RCC 7860 (cell line): Measurements from ENCODE around the gene ANKRD45.
"Not testable (repeated sequence)": the region's sequence is repeated elsewhere in the genome, so short reads cannot be mapped to it uniquely, and the experiment has no call there.

ENCODE experiments used
- DNase-seq: peaks from one replicate; pipeline ENCODE4 v3.0.0-alpha.2; 2015; ENCODE audit warnings: low spot score
- FAIRE-seq: peaks from 2 replicates; lab custom pipeline; 2012; peaks lifted over from hg19 to GRCh38; lab: Jason Lieb, UNC

The ANKRD45 gene

GRCh38 chr1:173646656-173647055 lies 23.0 kb downstream of the ANKRD45 start:
- FAIRE-seq, result no peak
- no peak for DNase-seq

- DNase-seq, FAIRE-seq: not testable (repeated sequence)
These were observed 27.1 kb downstream of the ANKRD45 start for GRCh38 chr1:173642450-173643139.

GRCh38 chr1:173639102-173639501 lies 30.5 kb downstream of the ANKRD45 start:
- FAIRE-seq, result no peak

GRCh38 chr1:173638043-173639021 lies 31.3 kb downstream of the ANKRD45 start:
- no peak for FAIRE-seq
- no peak for DNase-seq

More at GRCh38 chr1:173639102-173639501, 30.5 kb downstream of the ANKRD45 start:
- no peak for DNase-seq

- DNase-seq, FAIRE-seq: not testable (repeated sequence)
These were observed 32.2 kb downstream of the ANKRD45 start for GRCh38 chr1:173637236-173638042.

- DNase-seq (no peak), FAIRE-seq (no peak)
These were observed 34.5 kb downstream of the ANKRD45 start, which contains the start of gene TEX50 for GRCh38 chr1:173635116-173635515. Gene TEX50, plus strand, starts transcription at chr1:173635338. Its CDS starts 184 bp downstream, at chr1:173635522.

GRCh38 chr1:173628888-173629287 lies 40.8 kb downstream of the ANKRD45 start:
- DNase-seq (no peak), FAIRE-seq (no peak)

GRCh38 chr1:173627269-173627668 lies 42.4 kb downstream of the ANKRD45 start:
- FAIRE-seq (no peak), DNase-seq (no peak)

GRCh38 chr1:173616859-173617258 lies 52.8 kb downstream of the ANKRD45 start:
- FAIRE-seq (no peak), DNase-seq (no peak)

- not testable (repeated sequence) for FAIRE-seq, DNase-seq
These were observed 56.6 kb downstream of the ANKRD45 start for GRCh38 chr1:173613086-173613485.

GRCh38 chr1:173608503-173609216 lies 61.0 kb downstream of the ANKRD45 start:
- FAIRE-seq (no peak), DNase-seq (no peak)

GRCh38 chr1:173603056-173603591 lies 66.5 kb downstream of the ANKRD45 start, which contains the start of gene SLC9C2:
Gene SLC9C2, minus strand, starts transcription at chr1:173603072. Its CDS starts 1,296 bp downstream, at chr1:173601776.
- FAIRE-seq, result no peak
- no peak for DNase-seq

- DNase-seq, result no peak
- FAIRE-seq, result no peak
These were observed 68.1 kb downstream of the ANKRD45 start for GRCh38 chr1:173601588-173601987.

GRCh38 chr1:173596097-173596825 lies 73.4 kb downstream of the ANKRD45 start:
- DNase-seq, result no peak

GRCh38 chr1:173591138-173591537 lies 78.5 kb downstream of the ANKRD45 start:
- FAIRE-seq, DNase-seq: not testable (repeated sequence)

More at GRCh38 chr1:173596097-173596825, 73.4 kb downstream of the ANKRD45 start:
- FAIRE-seq, result no peak

- DNase-seq, result peak; percentile 61
- peak; percentile 88 for FAIRE-seq
These were observed 79.1 kb downstream of the ANKRD45 start for GRCh38 chr1:173590557-173590956.

- DNase-seq (no peak), FAIRE-seq (no peak)
These were observed 88.1 kb downstream of the ANKRD45 start for GRCh38 chr1:173581383-173582079.

- DNase-seq (no peak), FAIRE-seq (no peak)
These were observed 89.0 kb downstream of the ANKRD45 start for GRCh38 chr1:173580658-173581057.
